Measurements from ENCODE around the gene RFPL2.

RFPL2 gene

DNA sequence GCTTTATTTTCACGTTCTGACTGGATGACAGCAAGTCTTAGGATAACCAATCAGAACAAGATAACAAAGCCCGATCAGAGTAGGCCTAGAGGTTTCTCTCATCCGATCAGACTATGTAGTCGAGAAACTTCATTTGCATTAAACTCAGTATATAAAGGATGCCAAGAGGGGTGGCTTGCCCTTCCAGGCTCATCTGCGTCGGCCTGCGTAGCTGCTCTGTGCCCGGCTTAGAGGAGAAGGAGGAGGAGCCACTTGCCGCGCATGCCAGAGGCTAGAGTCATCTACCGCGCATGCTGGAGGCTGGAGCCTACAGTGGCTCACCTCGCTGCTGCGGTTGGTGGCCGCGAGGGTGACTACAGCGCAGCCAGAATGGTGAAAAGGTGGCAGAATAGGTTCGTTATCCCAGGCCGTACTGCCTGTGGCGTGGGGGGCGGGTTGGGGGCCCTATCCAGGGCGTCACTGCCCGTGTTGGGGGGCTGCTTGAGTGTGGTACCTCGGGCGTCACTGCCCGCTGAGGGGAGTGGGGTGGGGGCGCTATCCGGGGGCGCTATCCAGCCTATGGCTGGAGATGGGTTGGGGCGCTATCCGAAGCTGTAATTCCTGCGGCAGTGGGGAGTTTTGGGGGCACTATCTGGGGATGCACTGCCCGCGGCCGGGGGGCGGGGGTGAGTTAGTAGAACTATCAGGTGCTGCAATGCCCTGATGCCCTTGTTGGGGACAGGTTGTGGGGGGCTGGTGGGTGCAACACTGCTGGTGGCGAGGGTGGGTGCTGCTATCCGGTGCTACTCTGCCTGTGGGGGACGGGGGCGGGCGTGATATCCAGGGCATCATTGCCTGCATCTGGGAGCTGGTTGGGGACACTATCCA is at the start of gene RFPL2:
TSS of gene RFPL2 (minus strand) at position 218 of the 867 bp plus-strand sequence. CDS start 2,622 bp downstream, outside the sequence.
- DNase-seq: peak; percentile 66

DNA sequence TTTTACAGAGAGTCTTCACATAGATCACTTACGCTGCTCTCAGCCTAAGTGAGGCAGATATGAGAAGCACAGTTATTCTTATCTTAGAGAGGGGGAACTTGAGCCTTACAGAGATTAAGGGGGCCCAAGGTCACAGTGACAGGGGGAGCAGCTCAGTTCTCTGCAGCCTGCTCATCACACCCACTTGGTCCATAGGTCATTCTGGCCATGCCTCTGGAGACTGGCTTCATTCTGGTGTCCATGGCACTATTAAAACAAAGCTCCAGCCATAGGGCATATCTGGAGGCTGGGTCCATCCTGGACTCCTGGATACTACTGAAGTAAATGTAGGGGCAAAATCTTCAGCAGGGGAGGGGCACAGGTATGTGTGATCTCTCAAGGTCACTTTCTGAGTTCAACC is 44.4 kb upstream of the RFPL2 start:
- no peak for DNase-seq

DNA sequence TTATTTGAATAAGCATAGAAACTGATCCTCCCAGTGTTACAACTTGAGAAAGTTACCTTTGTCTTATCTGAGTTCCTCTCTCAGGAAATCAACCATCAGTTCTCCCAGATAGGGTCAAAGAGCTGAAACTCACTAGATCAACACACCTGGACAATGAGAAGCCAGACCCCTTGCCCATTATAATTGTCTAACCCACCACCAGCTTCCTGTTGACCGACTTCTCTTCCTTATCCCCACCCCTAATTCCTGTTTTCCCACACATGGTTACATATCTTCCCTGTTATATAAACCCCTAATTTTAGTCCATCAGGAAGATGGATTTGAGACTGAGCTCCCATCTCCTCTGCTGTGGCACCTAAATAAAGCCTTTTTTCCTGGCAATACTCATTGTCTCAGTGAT is 43.4 kb upstream of the RFPL2 start:
- no peak for DNase-seq

DNA sequence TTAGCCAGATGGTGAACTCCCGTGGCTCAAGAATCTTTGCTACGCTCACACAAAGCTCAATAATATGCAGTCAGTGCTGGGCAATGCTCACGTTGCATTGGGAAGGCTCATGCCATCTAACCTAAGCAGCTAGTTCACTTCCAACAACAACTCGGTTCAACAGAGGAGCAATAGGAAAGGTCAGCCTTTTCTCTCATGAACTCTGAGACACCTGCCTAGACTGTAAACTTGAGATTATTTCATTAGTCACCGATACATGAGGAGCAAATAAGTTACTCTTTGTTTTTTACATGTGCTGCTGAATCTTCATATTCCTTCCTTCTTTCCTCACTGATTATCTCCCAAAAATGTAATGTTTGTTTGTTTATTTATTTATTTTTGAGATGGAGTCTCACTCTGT is 41.3 kb upstream of the RFPL2 start:
- no peak for DNase-seq

DNA sequence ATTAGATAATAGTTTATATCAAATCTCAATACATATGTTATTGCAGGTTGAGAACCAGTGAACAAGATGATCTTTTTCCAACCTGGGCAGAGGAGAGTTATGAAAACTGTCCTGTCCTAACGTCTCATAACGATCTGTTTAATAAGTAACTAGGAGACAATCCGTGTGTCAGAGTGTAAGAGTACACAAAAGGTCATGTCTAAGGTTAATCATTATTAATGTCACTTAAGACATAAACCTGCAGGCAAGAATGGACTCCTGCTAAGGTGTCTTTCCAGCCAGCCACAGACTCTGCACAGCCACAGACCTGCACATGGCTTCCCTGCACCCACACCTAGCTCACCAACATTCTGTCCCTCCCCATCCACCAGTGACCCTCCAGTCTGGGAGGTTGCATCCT is 40.2 kb upstream of the RFPL2 start:
- no peak for DNase-seq

DNA sequence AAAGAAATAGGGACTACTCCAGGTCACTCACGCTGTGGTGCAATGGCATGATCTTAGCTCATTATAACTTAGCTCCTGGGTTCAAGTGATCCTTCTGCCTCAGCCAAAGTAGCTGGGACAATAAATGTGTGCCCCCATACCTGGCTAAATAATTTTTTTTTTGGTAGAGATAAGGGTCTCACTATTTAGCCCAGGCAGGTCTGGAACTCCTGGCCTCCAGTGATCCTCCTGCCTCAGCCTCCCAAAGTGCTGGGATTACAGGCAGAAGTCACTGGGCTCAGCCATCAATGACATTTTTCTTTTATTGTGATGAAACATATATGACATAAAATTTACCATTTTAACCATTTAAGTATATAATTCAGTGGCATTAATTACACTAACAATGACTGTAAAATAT is 39.7 kb upstream of the RFPL2 start:
- no peak for DNase-seq

DNA sequence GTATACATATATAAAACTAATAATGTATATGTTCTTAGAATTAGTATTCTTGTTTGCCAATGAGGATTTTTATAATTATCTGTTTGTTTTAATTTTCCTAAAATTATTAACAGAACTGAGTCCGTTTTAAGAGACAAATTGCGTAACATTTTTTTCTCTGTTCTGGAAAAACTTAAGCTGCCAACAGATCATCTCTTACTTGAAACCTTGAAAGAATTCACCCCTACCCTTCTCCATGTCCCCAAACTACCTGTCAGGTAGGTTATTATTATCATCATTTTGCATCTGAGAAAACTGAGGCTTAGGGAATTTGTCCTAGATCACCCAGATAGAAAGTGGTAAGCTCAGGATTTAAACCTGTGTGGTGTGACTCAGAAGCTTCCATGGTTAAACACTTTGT is 35.6 kb upstream of the RFPL2 start:
- no peak for DNase-seq

DNA sequence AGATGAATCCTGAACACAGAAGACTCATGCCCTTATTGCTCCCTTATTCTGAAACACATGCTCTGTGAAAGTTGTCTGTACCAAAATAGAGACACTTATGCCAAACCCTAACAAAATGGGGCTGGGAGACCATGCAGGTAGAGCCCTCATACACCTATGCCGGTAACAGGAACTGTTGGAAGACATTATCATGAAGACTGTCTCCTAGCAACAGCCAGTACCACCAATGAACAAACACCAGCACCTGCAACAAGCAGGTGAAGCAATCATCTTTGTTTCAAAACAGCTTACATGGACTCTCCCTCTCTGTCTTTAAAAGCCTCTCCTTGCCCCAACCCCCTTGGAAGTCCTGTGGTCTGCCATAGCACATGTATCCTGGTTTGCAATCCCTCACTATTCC is 33.0 kb upstream of the RFPL2 start:
- DNase-seq: no peak

DNA sequence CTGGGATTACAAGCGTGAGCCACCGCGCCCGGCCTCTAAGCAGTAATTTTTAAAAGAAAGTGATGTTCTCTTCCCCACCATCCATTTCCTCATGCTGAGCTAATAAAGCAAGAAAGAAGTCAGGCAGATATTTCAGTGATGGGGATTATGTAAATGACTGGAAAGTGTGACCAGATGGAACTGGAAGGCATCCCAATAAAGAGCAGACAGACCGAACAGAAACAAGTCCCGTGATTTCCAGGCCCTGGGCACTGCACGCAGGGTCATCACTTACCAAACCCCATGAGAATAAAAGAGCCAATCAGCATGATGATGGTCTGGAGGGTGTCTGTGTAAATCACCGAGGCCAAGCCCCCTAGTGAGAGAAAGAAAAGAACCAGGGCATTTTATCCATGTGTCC is 32.1 kb upstream of the RFPL2 start:
- DNase-seq: no peak

DNA sequence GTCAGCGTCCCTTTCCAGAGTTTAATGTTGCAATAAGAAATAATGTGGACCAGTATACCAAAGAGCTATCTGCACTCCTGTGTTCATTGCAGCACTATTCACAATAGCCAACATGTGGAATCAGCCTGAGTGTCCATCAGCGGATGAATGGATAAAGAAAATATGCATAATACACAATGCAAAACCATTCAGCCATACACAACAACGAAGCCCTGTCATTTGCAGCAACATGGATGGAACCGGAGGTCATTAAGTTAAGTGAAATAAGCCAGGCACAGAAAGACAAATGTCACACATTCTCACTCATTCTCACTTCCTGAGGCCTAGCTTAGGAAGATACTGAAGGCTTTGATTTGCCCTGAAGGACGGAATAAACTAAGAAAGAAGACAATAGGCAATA is 28.2 kb upstream of the RFPL2 start:
- no peak for DNase-seq

DNA sequence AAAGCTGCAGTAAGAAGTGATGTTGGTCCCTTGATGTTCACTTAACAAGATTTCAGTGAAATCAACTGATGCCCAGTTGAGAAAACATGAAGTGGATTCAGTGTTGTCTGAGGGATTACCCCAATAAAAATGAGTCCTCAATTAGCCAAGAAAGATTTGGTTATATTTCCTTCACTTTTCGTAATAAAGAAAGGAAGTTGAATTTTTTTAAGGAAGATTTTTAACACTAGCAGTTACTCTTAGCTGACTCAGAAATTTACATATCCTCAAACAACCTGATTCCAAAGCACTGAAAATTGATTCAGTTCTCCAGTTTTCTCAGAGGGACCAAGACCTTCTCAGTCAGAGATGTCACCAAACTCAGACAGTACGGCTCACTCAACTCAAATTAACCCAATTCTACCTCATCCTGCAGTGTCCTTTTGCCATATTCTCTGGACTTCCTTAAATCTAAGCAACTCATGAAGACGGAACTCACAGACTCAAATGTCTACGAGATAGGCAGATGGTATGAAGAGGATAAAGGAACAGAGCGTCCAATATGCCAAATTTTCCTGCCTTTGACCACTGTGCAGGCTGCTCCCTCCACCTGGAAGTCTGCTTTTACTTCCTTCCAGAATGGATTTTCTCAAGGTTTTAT is 27.4 kb upstream of the RFPL2 start:
- no peak for DNase-seq

DNA sequence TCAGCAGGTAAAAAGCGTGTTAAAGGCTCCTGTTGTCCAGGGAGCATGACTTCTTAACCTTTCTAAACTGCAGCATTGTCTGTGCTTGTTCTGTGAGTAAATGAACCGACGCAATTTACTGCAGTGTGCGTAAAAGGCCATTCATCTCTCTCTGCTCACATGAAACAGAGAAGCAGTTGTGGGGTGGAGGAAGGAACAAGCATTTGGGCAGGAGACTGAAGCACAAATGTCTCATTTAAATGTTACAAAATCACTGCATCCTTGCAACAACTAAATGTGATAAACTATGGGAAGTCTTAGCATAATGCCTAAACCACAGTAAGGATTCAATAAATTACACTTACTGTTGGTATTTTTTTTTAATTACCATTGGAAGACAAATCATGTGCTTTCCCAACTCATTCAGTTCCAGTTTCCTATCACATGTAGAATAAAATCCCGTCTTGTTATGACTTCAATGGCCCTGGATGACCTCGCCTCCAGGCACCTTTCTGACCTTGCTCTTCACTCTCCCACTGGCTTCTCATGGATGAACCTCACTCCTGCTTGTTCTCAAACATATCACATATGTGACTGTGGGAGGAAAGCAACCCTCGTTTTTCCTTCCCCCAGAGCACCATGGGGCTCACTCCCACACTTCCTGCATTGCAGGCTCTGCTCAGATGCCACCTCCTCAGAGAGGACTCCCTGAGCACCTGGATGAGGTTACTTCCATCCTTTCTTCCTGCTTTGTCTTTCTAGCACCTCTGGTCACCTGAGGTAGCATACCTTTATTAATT is 21.6 kb upstream of the RFPL2 start:
- DNase-seq: no peak

DNA sequence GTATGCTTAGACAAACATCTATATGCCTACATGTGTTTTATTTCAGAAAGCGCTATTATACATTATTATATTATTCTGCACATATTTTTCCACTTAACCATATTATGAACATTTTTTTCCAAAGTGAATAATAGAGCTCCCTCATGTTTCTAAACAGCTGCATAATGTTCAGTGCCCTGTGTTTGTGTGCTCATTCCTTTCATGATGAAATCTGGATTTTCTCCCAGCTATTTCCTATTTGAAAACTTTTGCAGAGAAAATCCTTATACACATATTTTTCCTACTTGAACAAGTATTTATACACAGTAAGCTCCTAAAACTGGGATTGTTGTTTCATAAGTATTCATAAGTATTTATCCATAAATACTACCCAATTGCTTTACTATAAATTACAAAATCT is 18.1 kb upstream of the RFPL2 start:
- no peak for DNase-seq

DNA sequence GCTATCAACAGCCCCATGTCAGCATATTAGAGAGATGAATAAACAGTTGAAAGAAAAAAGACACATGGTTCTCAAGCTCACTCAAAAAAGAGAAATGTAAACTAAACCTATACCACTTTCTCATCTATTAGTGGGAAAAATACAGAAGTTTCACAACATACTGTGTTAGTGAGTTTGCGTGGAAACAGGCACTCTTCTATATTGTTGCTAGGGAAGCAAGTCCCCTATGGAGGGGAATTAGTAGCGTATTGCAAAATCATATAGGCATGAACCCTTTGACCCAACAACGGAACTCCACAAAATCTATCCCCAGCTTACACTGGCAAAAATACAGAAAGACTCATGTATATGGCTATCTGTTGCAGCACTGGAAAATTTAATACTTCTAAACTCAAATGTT is 14.2 kb upstream of the RFPL2 start:
- no peak for DNase-seq

DNA sequence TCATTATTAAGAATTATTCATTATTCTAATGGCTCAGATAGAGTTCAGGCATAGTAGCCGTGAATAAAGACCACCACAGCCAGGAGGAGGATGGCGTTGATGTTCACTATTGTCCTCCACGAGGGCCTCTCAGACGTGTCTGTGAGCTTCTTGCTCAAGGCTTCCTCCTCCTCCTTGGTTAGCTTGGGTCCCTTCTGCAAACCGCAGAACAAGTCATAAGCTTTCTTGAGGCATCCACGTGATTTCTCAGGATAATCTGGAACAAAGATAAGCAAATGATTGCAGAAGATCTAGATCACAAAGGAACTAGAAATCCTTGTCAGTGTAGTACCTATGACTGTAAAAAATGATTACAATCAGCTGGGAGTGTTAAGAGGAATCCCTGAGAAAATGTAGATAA is 13.6 kb upstream of the RFPL2 start:
- no peak for DNase-seq

DNA sequence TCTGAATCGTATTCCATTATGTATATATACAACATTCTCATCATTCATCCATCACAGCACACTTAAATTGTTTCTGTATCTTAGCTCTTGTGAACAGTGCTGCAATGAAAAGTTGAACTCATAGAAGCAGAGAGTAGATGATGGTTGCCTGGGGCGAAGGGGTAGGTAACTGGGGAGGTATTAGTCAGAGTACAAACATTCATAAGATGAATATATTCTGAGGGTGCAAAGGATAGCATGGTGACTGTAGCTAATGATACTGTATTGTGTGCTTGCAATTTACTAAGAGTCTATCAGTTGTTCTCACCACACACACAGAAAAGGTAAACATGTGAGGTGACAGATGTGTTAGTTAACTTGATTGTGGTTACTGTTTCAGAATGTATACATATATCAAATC is 12.6 kb upstream of the RFPL2 start:
- DNase-seq: no peak

DNA sequence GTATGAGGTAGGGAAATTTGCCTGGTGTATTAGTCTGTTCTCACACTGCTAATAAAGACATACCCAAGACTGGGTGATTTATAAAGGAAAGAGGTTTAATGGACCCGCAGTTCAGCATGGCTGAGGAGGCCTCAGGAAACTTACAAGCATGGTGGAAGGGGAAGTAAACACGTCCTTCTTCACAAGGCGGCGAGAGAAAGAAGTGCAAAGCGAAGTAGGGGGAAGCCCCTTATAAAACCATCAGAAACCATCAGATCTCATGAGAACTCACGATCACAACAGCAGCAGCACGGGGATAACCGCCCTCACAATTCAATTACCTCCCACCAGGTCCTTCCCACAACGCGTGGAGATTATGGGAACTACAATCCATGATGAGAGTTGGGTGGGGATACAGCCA is 12.0 kb upstream of the RFPL2 start:
- DNase-seq: no peak

DNA sequence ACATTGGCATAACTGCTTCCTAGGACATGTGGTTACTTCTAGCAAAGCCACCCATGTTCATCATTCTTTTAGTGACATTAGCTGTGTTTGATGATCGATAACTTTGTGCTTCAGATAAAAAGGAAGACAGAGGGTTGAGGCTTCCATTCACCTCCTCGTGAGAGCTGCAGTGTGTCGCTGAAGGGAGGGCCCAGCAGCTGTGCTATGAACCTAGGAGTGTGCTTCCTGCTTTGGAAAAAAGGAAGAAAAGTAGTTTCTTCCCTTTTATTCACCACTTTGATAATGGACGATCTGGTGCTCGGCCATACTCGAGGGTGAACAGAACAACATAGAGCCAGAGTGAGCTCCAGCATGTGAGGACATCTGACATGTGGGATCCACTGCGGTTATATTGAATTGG is 6.1 kb upstream of the RFPL2 start:
- DNase-seq: no peak

DNA sequence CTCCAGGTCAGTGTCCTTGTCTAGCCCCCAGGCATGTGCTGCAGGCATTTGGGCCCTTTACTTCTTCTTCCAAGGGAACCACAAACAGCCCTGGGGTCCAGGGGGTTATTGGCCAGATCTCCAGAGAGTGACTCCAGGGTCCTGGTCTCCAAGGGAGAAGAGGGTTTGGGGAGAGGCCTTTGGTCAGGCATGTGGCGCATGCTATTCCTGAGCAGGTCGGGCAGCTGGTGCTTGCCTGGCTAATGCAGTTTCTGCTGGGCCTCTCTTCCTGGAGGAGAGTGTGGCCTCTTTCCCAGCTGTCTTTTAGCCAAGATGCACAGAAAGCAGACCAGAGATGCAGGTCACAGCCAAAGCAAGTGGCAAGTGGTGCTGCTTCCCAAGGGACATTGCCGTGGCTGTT is 3.8 kb upstream of the RFPL2 start:
- DNase-seq: no peak

DNA sequence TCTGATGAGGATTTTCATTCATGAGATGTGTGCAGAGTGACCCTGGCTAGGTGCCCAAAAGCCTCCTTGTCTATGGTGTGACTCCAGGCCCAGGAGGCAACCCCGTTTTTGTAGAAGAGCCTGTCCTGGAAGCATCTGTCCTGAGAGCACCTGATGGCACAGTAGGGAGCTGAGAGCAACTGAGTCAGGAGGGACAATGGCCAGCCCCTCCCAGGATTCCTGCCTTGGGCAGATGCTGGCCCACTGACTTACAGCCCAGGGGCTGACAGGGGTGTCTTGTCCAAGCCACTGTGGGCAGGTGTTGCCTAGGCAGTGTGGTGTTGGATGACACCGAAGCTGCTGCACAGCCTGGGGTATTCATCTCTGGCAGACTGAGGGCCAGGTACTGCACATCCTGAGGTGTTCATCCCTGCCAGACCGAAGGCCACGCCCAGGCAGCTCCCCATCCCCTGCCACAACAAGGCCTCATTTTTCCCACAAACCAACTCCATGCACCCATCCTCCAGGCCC is 3.2 kb upstream of the RFPL2 start:
- DNase-seq: no peak

DNA sequence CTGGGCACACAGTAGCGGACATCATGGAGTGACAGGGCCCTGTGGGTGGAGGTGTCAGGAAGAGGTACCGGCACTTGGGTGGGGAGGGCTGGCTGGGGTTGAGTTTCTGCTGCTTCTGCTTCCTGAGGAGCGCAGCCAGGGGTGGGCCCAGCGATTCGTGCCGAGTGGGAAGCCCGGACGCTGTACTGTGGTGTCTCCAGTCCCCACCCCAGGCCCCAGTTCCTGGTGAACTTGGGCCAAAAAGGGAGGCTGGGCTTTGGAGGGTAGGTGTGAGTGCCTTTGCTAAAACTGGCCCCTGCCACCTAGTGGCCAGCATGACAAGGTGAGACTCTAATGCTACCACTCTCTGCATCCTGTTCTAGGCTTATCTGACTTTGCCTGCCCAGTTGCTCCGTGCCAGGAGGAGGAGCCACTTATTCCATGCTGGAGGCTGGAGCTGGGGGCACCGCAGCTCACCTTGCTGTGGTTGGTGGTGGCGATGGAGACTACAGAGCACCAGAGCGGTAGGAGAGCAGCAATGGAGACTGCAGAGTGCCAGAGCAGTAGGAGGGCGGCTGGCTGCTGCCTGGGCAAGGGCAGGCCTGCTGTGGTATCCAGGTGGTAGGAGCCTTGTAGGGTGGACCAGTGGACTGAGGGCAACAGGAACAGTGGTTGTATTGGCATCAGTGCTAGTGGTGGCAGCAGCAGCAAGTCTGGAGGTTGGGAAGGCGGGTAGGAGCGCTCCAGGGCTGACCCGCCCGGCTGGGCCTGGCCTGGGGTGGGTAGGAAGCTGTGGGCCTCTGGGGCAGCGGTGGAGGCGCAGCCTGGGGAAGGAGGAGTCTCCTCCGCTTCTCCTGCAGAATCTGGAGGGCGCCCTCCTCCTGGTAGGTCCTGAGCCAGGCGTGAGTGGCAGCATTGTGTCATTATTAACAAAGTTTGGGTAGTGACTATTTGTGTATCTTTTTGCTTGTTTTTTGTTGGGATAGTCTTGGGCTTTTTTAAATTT is 2.2 kb upstream of the RFPL2 start:
- peak; percentile 56 for DNase-seq

Data from stimulated activated CD4-positive, alpha-beta T cell treated with anti-CD3 and anti-CD28 coated beads, Interleukin-15, amount 100 ng/mL, for 24 hours (primary cell).